Stimulated activated CD8-positive, alpha-beta memory T cell treated with anti-CD3 and anti-CD28 coated beads, Interleukin-15, amount 100 ng/mL, for 48 hours (primary cell): ENCODE results near the gene FOXE1.

ENCODE experiments used
- DNase-seq, 2 donors: peaks; one replicate each; pipeline ENCODE4 v3.0.0-alpha.2; 2020; ENCODE audit warnings: low read depth in 2 of 2

FOXE1 gene

DNA sequence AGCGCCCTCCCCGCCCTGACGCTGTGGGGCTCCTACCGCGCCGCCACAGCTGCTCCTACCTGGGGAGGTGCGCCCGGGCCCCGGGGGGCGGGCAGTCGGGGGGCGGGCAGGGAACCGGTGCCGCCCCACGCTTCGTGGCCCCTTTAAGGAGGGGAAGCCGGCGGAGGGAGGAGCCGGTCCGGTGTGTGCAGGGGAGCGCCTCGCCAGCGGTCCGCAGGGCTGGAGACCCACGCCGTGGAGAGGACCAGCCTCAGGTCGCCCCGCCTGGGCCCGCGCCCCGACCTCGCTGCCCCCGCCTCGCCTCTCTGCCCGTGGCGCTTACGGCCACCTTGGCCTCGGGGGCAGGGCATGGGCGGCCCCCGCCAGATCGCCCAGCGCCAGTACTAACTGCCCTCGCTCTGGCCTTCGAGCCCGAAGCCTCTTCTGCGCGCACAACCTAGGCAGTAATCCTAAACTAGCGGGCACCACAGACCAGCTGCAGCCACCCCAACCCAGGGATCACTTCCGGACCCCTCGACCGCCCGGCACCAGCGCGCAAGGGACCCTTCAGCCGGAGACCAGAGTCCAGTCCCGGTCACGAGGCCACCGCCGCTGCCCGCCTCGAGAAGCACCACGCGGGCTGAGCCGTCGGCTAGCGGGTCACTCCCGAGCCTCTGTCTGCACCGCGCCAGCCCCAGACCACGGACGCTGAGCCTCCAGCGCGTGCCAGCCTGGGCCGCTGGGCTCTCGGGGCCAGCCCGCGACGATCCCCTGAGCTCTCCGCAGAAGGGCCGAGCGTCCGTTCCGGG is at the start of gene FOXE1:
TSS of gene FOXE1 (plus strand) at position 171 of the 788 bp plus-strand sequence. CDS start 689 bp downstream, outside the sequence.
- no peak for DNase-seq

DNA sequence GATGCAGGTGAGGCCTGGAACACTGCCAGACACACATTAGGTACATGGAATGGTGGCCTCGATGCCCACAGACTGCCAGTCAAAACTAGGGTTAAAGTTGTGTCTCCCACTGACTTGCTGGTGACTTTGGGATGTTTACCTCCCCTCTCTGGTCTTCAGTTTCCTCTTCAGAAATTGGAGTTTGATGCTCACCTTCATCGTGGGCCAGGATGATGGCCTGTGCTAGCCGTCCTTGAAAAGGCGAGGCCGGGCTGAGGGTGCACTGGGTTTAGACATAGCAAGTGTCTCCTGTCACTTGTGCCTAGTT is 49.0 kb upstream of the FOXE1 start:
- no peak for DNase-seq

DNA sequence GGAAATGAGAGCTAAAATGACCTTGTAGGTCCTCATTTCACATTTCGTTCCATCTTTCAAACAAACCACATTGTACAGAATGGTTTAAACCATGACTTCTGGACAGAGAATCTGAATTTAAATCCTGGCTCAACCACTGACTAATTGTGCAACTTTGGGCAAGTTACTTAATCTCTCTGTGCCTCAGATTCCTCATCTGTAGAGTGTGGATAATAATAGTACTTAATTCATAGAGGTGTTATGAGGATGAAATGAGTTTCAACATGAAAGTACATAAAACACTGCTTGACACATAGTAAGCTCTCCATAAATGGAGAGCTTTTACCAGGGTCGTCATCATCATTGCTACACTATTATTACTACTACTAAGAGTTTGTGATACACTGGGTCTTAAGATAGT is 46.3 kb upstream of the FOXE1 start:
- no peak for DNase-seq

DNA sequence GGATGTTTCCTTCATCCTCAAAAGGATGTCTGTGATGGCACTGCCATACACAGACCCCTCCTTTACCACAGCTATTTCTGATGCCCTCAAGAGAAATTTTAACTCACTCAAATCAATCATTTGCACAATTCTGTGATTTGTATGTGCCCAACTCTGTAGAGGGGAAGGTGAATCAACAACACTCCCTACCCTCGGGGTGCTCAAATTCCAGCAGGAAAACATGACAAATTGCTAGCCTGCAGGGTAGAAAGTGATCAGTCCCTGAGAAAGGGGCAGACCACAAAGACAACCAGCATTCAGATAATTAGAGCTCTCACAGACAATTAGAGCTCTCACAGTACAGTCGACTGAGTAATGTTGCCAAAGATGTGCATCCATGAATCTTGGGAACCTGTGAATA is 45.3 kb upstream of the FOXE1 start:
- DNase-seq, result no peak

DNA sequence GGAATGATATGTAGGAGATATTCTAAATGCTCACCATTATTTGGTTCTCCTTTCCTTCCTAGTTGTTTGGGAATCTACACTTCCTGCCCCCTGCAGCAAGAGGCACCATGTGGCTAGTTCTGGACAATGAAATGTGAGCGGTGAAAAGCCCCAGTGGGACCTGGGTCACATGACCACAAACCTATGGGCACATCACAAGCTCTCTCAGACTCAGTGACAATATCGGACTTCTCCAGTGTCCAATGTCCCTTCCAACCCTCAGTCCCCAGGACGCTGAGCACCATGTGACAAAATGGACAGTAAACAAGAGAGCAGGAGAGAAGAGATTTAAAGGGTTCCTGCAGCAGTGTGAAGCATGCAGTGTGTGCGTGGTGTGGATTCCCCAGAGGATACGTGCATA is 44.6 kb upstream of the FOXE1 start:
- DNase-seq, result no peak

DNA sequence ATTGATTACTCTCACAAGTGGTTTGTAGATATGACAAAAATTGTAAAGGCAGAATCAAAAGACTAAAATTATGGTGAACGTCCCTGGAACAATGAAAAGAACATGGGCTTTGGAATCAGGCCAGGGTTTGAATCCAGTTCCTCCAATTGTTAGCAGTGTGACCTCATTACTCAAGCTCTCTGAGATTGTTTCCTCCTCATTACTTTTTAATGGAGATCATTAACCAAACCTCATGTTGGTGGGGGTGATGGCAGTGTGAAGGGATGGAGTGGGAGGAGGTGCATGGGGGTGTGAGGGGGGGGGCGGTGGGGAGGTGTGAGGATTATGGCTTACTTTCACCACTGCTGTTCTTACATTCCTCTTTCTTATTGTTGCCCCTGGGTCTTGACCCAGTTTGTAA is 44.1 kb upstream of the FOXE1 start:
- DNase-seq, result no peak

DNA sequence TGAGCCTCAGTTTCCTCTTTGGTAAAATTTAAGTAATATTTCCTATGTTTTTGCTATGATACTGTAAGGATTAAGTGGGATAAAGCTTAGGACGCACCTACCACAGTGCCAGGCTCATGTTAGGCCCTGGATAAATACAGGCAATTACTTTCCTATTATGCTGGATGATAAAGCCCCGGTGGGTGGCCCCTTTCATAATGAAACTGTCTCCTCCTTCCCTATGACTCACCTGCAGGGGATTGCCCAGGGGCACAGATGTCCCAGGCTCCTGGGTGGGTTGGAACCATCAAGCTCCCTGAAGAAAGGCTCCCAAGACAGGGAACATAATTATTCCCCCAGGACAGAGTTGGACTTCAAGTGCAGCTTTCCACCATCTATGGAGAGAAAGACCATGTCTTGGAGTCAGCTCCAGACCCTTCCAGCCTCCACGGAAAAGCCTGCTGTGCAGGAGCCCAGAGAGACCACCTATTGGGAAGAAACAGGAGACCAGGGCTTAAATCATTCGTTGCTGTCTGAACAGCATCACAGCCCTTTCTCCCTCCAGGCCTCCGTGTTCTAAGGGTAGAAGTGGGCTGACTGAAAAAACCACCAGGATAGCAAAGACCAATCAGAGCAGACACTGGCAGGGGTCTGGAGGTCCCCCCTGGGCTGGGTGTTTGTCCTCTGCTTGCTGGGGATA is 43.2 kb upstream of the FOXE1 start:
- DNase-seq, result no peak

DNA sequence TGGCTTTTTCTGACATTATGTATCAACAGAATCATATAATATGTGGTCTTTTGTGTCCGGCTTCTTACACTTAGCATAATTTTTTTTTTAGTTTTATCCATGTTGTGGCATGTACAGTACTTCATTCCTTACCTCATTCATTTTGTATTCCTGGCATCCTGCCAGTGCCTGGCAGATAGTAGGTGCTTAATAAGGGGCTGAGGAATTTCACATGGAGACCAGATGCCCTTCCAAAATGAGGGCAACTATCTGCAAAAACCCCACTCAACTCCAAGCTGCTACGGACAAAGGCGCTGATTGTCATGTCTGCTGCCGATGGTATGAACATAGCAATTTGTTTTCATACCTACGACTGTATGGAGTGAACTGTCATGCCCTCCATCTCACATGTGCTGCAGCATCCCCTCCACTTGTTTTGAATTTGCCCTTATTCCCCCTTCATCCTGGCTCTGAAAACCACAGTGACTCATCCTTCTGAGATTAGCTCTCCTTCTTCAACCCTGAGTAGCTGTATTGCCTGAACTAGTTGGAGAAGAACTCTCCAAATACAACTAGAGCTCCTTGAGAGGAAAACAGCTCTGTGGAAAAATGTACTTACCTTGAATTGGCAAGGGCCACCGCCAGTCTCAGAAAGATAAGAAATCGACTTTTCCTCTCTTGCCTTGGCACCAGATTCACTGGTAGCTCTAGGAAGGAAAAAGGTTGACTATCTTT is 41.3 kb upstream of the FOXE1 start:
- no peak for DNase-seq

DNA sequence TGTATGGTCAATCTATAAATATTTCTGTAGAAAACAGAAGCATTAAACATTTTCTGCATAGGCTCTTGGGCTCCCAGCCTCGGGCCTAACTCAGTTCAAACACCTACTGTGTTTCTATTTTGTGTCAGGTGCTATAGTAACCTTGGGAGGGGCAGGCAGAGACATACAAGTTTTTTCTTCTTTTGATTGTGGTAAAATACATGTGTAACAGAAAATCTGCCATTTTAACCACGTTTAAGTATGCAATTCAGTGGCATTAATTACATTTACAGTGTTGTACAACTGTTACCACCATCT is 40.8 kb upstream of the FOXE1 start:
- DNase-seq, result no peak

DNA sequence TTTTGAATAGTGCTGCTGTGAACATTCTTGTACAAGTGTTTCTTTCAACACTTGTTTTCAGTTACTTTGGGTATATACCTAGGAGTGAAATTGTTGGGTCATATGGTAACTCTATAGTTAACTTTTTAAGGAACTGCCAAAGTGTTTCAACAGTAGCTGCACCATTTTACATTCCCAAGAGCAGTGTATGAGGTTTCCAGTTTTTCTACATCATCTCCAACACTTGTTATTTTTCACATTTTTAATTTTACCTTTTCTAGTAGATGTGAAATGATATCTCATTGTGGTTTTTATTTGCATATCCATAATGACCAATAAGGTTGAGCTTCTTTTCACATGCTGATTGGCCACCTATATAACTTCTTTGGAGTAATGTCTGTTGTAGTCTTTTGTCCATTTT is 40.0 kb upstream of the FOXE1 start:
- DNase-seq, result no peak

DNA sequence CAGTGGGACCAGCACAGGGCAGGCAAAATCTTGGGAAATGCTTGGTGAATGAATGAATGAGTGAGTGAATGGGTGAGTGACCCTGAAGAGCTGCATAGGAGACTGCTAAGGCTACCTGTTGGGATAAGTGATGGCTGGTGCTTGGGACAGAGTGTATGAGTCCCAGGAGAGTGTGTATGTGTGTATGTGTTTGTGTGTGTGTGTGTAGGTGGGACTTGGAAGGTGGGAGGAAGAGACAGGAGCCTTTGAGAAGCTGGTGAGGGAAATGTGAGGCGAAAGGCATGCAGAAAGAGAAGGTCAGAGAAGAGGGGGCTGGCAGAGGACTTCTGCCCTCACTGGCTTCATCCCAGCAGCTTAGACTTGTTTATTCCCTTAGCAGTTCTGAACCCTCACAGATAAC is 33.3 kb upstream of the FOXE1 start:
- no peak for DNase-seq

DNA sequence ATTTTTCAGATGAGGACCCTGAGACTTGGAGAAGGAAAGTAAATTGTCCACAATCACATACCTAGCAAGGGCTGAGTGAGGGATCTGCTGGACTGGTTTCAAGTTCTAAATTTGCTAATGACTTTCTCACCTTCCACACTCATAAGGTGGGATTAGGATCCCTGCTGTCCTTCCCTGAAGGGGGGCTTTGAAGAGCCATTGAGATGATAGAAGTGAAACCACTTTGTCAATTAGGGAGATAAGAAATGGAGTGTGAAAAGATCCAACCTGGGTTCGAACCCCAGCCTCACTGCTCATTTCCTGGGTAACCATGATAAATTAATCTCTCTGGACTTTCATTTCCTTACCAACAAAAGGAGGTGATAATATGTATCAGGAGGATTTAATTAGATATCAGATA is 32.7 kb upstream of the FOXE1 start:
- DNase-seq, result no peak

DNA sequence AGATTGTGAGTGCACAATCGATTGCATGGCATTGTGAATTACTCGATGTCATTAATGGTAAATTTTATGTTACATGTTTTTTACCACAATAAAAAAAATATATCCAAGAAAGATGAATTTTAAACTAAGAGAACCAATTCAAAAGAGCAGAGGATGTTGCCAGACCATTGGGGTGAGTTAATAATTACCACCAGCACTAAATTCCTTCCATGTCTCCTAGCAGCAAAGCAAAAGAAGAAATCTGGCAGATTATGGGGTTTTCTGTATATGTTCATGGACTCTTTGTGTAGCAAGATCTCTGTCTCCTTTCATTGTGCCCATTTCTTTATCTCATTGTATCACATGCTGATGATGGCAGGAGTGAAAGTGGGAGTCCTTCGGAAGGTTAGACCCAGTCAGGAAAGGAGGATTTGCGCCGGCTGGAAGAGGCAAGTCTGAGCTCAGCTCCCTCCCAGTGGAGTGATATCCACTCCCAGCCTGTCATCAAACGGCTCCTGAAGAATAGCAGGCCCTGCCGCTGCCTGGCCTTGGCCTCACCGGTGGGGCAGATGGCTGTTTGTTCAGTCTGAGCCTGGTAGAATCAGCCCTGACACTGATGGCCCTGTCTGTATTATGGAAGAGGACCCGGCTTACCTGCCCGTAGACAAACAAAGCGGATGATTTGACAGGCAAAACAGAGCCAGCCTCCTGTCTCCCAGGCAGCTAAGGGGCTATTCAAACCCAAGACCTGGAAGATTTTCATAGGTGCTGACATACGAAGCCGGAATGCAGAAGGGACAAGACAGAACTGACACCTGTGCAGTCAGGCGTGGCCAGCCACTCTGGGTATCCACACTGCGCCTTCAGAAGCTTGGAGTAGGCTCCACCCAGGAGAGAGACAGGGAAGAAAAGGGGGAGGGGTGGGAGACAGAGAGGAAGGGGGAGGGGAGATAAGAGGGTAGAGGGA is 21.9 kb upstream of the FOXE1 start:
- DNase-seq, result no peak

DNA sequence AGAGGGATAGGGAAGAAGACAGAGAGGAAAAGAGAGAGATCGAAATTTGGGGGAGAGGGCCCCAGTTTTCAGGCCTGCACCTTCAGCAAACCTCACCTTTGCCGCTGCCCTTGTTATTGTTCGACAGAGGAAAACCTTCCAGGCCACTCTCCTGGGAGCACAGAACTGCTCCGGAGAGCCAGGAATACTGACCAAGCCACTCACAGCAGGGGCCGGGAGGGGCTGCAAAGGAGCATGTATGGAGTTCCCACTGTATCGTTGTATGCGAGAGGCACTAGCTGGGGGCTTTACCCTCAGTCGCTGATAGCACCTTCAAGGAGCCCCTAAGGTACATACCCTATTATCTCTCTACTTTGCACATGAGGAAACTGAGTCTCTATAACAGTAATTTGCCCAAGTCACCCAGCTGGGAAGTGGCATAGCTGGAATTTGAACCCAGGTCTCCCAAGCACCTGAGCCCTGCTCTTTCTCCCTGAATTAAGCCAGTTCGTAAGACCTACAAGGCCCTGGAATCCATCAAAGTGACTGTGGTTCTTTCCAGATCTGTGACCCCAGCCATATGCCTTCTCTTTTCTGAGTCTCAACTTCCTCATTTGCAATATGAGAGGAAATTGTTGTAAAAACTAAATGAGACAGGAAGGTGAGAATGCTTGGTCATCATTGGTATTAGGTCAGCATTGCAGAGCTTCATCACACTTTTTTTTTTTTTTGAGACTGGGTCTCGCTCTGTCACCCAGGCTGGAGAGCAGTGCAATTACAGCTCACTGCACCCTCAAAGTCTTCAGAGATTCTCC is 21.0 kb upstream of the FOXE1 start:
- no peak for DNase-seq

DNA sequence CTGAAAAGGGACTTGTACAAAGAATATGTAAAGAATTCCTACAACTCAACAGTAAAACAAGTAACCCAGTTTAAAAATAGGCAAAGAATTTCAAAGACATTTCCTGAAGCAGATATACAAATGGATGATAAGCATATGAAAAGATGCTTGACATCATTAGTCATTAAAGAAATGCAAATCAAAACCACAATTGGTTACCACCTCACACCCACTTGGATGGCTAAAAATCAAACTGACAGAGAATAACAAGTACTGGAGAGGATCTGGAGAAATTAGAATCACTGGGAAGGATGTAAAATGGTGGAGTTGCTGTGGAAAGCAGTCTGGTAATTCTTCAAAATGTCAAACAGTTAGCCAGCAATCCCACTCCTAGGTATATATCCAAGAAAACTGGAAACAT is 12.5 kb upstream of the FOXE1 start:
- no peak for DNase-seq

DNA sequence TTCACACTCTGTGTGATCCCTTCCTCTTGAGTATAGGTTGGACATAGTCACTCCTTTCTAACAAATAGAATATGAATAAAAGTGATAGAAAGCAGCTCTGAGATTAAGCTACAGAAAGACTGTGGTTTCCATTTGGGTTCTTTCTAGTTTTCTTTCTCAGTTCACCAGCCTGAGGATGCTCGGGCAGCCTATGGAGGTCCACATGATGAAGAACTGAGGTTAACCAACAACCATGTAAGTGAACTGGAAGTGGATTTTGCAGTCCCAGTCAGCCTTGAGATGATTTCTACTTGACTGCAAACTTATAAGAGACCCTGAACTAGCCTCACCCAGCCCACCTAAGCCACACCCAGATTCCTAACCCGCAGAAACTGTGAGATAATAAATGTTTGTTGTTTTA is 10.1 kb upstream of the FOXE1 start:
- no peak for DNase-seq

DNA sequence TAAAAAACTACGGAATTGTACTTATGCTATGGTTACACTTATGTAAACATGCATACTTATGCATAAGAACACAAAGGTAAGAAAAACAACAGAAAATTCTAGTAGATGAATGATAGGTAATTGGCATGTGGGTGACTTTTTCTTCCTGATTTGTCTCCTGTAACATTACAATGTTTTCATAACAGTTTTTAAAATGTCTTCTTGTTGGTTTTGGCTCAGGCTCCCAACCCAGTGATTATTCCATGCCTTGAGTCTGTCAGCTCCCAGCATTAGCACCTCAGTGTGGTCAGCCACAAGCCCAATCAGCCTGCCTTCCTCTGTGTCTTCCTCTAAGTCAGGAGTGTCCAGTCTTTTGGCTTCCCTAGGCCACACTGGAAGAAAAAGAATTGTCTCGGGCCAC is 7.9 kb upstream of the FOXE1 start:
- no peak for DNase-seq

DNA sequence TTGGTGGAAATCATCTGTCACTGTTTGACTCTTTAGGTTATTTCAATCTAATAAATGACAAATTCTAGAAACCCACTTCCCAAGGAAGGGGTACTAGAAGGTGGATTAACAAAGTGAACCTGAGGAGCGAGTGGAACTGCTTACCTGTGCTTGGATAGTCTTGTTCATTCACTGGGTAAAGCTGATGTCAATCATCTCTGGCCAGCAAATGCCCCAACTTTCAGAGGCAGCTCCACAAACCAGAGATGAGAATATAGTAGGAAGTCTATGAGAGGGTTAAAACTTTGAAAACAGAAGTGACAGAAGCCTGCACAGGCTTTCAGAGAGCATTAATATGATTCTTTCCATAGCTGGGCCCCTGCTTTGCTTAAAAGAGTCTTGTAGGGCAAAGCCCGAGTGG is 7.3 kb upstream of the FOXE1 start:
- DNase-seq, result no peak

DNA sequence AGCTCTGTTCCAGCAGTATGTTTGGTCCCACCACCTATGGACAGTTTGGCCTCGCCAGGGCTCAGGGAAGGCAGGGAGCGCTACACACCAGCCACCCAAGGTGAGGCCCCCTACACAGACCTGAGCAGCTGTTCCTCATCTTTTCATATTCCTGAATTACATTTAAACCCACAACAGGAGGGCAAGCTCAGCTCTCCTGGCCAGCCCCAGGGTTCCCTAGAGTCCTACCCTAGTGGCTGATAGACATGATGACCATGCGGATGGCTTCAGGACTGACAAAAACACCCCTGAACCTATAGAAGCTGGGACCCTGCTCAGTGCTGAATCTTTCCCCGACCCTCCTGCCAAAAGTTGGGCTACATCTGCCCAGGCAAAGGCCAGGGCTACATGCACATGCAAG is 6.7 kb upstream of the FOXE1 start:
- no peak for DNase-seq

DNA sequence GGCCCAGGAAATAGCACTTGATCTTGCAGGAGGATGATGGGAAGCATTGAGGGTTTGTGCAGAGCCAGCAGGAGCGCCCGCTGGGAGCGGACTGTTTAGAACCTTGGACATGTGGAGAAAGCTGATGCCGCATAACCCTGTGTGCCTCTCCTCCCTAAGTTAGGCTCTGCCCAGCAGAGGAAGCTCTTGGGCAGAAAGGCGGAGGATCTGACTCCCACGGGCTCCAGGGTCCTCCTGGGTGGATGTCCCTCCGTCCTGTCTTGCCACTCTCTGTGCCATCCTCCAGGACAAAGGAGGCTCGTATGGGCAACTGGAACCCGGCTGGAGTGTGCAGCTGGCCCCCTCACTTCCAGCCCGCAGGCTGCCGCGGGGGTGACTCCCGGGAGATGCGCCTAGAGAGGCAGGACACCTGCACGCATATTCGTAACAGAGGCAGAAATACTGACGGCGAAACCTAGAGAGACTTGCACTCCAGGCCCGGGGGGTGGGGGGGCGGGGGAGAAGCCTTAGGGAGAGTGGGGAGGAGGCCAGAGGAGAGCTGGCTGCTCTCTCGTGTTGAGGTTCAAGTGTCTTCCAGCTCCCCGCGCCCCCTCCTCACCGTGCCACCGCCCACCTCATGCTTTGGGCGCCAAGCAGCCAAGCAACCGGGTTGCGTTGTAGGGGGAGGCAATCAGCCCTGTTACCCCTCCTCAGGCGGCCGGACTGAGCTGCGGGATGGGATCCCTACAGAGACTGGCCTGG is 5.4 kb upstream of the FOXE1 start:
- DNase-seq, result no peak

DNA sequence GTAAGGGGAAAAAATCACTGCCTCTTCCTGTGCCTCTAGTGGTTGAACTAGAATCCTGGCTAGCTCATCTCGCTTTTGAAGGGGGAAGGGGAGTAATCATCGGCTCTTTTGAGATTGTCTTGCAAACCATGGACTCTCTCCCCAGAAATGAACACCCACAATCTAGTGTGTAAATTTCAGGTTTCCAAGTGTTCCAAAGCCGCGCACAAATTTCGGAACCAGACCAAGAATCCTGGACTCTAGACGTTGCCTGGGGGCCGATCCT is 4.9 kb upstream of the FOXE1 start:
- DNase-seq, result no peak
